OCI-LY7 (cell line): Measurements from ENCODE around the gene EMC9. TPM values are rescaled to one million over a fixed set of nuclear protein-coding genes. Genes with fewer than 3 reads are reported as not detected.

ENCODE experiments used
- BruUV-seq: library from RNA; stranded (reverse); fragments of 400-500 nt; replicated peaks from 2 replicates; lab custom pipeline; 2021; lab: Mats Ljungman, UMichigan
- CTCF ChIA-PET: fragments of 300-600 bp; sonication (Branson Sonifier 250); formaldehyde crosslinking; loops from one replicate; lab custom pipeline; 2022; ENCODE audit warnings: antibody characterized with exemption; ENCODE audit not compliant: unreplicated experiment; lab: Charles Lee
- POLR2A ChIA-PET: fragments of 300-600 bp; sonication (Branson Sonifier 250); formaldehyde crosslinking; loops from one replicate; lab custom pipeline; 2022; ENCODE audit warnings: antibody characterized with exemption; lab: Charles Lee
- DNase-seq: peaks from one replicate; pipeline ENCODE4 v3.0.0-alpha.2; 2015; ENCODE audit warnings: low spot score
- H2AFZ ChIP-seq: fragments of 200-600 bp; sonication (generic), shearing (Covaris generic); 2 replicates; pipeline ENCODE4 v1.6.1; 2014; ENCODE audit warnings: mild to moderate bottlenecking, antibody characterized with exemption, low read length, moderate library complexity
- H3K27ac ChIP-seq: fragments of 200-600 bp; sonication (generic); 2 replicates; pipeline ENCODE4 v1.5.1; 2014; ENCODE audit warnings: mixed run types, low read depth, mild to moderate bottlenecking, moderate library complexity, low read length, inconsistent platforms; ENCODE audit not compliant: poor library complexity, severe bottlenecking
- H3K36me3 ChIP-seq: fragments of 200-600 bp; sonication (generic); 2 replicates; pipeline ENCODE4 v1.6.1; 2014; ENCODE audit warnings: mild to moderate bottlenecking, antibody characterized with exemption, low read length, moderate library complexity, mixed read lengths; ENCODE audit not compliant: insufficient read depth
- H3K4me1 ChIP-seq: fragments of 200-600 bp; sonication (generic); 2 replicates; pipeline ENCODE4 v1.5.1; 2014; ENCODE audit warnings: mild to moderate bottlenecking, low read length; ENCODE audit not compliant: insufficient read depth, poor library complexity, severe bottlenecking
- H3K4me2 ChIP-seq: fragments of 200-600 bp; sonication (generic); 2 replicates; pipeline ENCODE4 v1.6.1; 2014; ENCODE audit warnings: mild to moderate bottlenecking, low read length
- H3K4me3 ChIP-seq: fragments of 200-600 bp; sonication (generic); 2 replicates; pipeline ENCODE4 v1.5.1; 2014; ENCODE audit warnings: mild to moderate bottlenecking, low read depth, low read length; ENCODE audit not compliant: poor library complexity, severe bottlenecking
- H3K79me2 ChIP-seq: fragments of 200-600 bp; sonication (generic); 2 replicates; pipeline ENCODE4 v1.6.1; 2016; ENCODE audit warnings: low read depth, mild to moderate bottlenecking, low read length, moderate library complexity, mixed read lengths; ENCODE audit not compliant: insufficient read depth
- H3K9me2 ChIP-seq: fragments of 200-600 bp; sonication (generic); 2 replicates; pipeline ENCODE4 v1.6.1; 2016; ENCODE audit warnings: mild to moderate bottlenecking, low read length, mixed read lengths; ENCODE audit not compliant: insufficient read depth
- H3K9me3 ChIP-seq: fragments of 200-600 bp; sonication (generic); 2 replicates; pipeline ENCODE4 v1.6.1; 2014; ENCODE audit warnings: mild to moderate bottlenecking, mixed run types, low read length, mixed read lengths
- H4K20me1 ChIP-seq: fragments of 200-600 bp; sonication (generic); 2 replicates; pipeline ENCODE4 v1.6.1; 2014; ENCODE audit warnings: mild to moderate bottlenecking, antibody characterized with exemption, low read length, moderate library complexity, mixed read lengths; ENCODE audit not compliant: insufficient read depth
- CTCF ChIP-seq: fragments of 200-600 bp; sonication (generic); conservative IDR thresholded peaks from 2 replicates; pipeline ENCODE4 v1.5.1; 2014; ENCODE audit warnings: mild to moderate bottlenecking, antibody characterized with exemption, low read length, moderate library complexity, mixed read lengths
- EZH2phosphoT487 ChIP-seq: fragments of 200-600 bp; sonication (generic); IDR thresholded peaks from 2 replicates; pipeline ENCODE4 v1.6.1; 2018; ENCODE audit warnings: low read depth, borderline replicate concordance, mild to moderate bottlenecking, mixed run types, antibody characterized with exemption, low read length, moderate library complexity, mixed read lengths
- intact Hi-C: fragments of 100-400 bp; cut with micrococcal nuclease; formaldehyde crosslinking; loops from one replicate; pipeline ENCODE4 v1.10.0; 2022; ENCODE audit not compliant: unreplicated experiment
- total RNA-seq, 2 experiments: library from RNA; depleted of rRNA in 1 of 2; stranded (reverse); fragments of >200 nt in 1 of 2; shearing (Covaris generic) in 1 of 2; gene quantifications; 2 replicates each; pipeline ENCODE4 v1.2.3, GENCODE V29; 2014 to 2022

EMC9 gene
- total RNA-seq, 2 experiments from 2014 or later, result 72.0 to 74.8 TPM

GRCh38 chr14:24172261-24172860 is 31.0 kb upstream of the EMC9 start:
- no TSS peak for BruUV-seq
- no peaks in the 10 kb centered on the region for H3K36me3 ChIP-seq
- DNase-seq, result no peak
- no peak overlapping the region for H3K27ac ChIP-seq
- no peaks in the 10 kb centered on the region for H3K79me2 ChIP-seq
- TF ChIP-seq EZH2phosphoT487 (no peak), CTCF (no peak)
- no peak overlapping the region for H2AFZ ChIP-seq
- no peaks in the 10 kb centered on the region for H3K9me2 ChIP-seq
- H3K4me2 ChIP-seq, result no peak overlapping the region
- ChIA-PET CTCF (interaction anchor here (1.3 kb wide), 1 partner anchor 11 kb away, joined by 3 read pairs; the partner anchor contains the start of gene IRF9), POLR2A (no interaction called here)
- no peaks in the 10 kb centered on the region for H3K9me3 ChIP-seq
- H4K20me1 ChIP-seq, result no peaks in the 10 kb centered on the region
- H3K4me3 ChIP-seq, result no peak overlapping the region
- no peaks in the 10 kb centered on the region for H3K4me1 ChIP-seq
- intact Hi-C loops, result no loop called here

- TF ChIP-seq EZH2phosphoT487, result no peak
- no peak for TF ChIP-seq CTCF
- H3K4me3 ChIP-seq, result no peak within 1 kb of the TSS
- H2AFZ ChIP-seq, result no peak within 1 kb of the TSS
Observed at GRCh38 chr14:24171422-24172260, 30.2 kb upstream of the EMC9 start, which contains the start of gene REC8. REC8 (plus strand) TSS chr14:24172080; CDS start chr14:24172553, 473 bp downstream.

More at GRCh38 chr14:24171422-24172260, 30.2 kb upstream of the EMC9 start, which contains the start of gene REC8:
- H4K20me1 ChIP-seq, result no peaks in the 10 kb centered on the region
- POLR2A ChIA-PET, result no interaction called here
- no peak within 1 kb of the TSS for H3K27ac ChIP-seq
- H3K9me3 ChIP-seq, result no peaks in the 10 kb centered on the region
- no peaks in the 10 kb centered on the region for H3K9me2 ChIP-seq
- CTCF ChIA-PET, result no interaction called here
- no peak for DNase-seq
- H3K4me2 ChIP-seq, result no peak within 1 kb of the TSS
- H3K4me1 ChIP-seq, result no peaks in the 10 kb centered on the region
- no peaks in the 10 kb centered on the region for H3K79me2 ChIP-seq
- BruUV-seq, result no TSS peak
- intact Hi-C loops, result no loop called here
- H3K36me3 ChIP-seq, result 0 out of 2 replicates have a peak, but pooled peaks cover 1% of the 10 kb centered on the region
